Measurements from ENCODE around the gene NPHP1. TPM values are rescaled to one million over a fixed set of nuclear protein-coding genes. Genes with fewer than 3 reads are reported as not detected.
A peak's percentile ranks its signal among the peaks of the same experiment; 100 is the strongest.
"Not testable (repeated sequence)": the region's sequence is repeated elsewhere in the genome, so short reads cannot be mapped to it uniquely, and the experiment has no call there.

The NPHP1 gene
- total RNA-seq, 1 donor from 2014 or later, result 1.7 TPM

DNA sequence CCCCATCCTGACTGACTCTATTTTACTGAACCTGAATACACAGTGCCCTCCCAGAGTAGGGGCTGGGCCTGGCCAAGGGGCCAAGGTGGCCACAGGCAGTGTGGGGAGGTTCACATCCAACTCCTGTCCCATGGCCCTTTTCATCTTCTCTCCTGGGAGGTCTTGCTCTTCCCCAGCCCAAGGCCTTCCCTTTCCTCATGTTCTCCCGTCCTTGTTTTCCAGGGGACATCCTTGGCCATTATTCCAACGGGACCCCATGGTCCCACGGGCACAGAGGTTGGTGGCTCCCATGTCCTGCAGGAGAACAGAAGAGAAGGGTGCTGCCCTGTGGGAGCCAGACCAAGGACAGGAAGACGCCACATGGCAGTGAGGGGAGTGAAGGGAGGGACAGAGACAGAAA, 99.6 kb downstream of the NPHP1 start:
- no peak for DNase-seq (ENCODE audit: low read depth in 2 of 2)

DNA sequence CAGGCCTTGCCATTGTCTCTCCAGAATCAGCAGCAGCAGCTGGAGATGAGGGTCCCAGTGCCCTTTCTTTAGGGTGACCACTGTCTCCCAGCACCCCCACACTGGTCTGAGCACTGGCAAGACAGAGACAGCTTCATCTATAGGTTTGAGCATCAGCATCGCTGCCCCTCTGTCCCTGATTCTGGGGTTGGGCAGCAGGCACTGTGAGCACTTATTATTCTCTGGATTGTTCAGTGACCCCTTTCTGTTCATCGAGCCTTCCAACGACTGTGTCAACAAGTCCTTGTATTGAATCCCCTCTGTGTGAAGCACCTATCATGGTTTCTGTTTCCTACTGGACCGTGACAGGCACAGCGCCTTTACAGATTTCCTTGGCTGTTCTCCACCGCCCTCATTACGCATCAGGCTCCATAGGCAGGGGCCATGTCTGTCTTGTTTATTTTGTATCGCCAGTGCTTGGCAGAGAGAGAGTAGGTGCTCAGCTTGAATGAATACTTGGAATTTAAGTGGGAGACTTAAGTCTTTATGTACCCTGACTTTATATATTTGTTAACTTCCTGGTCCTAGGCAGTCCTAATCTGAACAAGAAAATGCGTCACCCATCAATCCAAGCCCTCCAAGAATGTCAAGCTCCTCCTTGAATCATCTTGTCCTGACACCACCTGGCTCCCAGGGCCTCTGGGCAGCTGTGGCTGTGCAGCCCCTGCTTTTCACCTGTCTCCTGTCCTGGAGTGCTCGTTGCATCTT, 100.6 kb downstream of the NPHP1 start:
- DNase-seq (ENCODE audit: low read depth in 2 of 2), result no peak

- DNase-seq (ENCODE audit: low read depth in 2 of 2), result no peak
Measured at GRCh38 chr2:110103061-110103961, 101.5 kb downstream of the NPHP1 start.

- DNase-seq (ENCODE audit: low read depth in 2 of 2), result peak in 1 of 2 donors; percentile 42
Measured at GRCh38 chr2:110101901-110102803, 102.7 kb downstream of the NPHP1 start.

DNA sequence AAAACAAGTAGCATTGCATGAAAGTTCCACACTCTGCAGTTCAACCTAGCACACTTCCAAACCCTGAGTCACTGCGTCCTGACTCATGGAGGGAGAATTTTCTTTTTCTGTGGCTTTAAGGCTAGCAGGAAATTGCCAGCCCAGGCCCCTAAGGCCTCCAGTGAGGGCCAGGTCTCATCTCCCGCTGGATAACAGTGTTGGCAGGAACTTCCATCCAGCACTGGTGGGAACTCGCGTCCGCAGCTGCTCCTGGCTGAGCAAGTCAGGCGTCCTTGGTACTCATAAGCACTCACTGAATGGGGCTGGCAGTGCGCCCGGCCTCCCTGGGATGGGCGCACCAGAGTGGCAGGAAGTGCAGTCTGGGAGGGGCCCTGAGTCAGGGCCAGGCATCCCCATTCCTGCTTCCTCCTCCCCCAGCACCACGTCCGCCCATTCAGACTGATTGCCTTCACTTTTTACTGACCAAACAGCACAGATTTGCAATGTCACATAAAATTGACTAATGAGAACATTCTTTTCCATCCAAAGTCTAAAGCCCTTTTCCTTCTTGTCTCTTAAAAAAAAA, 103.5 kb downstream of the NPHP1 start:
- DNase-seq (ENCODE audit: low read depth in 2 of 2), result peak; percentile 99 to 100

GRCh38 chr2:110100880-110101279, 103.9 kb downstream of the NPHP1 start:
- not testable (repeated sequence) for DNase-seq (ENCODE audit: low read depth in 2 of 2)

- DNase-seq (ENCODE audit: low read depth in 2 of 2), result peak; percentile 67 to 94
Measured at GRCh38 chr2:110100480-110100879, 104.3 kb downstream of the NPHP1 start.

- no peak for DNase-seq (ENCODE audit: low read depth in 2 of 2)
Measured at GRCh38 chr2:110099471-110100225, 105.2 kb downstream of the NPHP1 start.

DNA sequence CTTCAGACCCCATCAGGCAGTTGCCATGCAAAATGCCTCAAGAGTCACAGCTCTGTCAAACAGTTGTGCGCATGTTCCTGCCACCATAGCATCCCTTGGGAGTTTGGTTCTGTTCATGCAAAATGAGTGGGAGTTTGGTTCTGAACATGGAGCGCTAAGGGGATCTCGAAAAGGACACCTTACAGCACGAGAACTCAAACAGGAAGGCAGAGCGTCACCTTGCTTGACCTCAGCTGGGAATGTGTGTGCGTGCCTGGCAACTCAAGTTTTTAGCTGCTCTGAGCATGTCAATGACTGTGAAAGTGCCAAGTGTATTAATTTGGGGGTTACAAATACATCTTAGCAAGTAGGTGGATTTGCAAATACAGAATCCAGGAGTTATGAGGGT, 105.8 kb downstream of the NPHP1 start:
- peak; percentile 35 to 68 for DNase-seq (ENCODE audit: low read depth in 2 of 2)

- no peak for DNase-seq (ENCODE audit: low read depth in 2 of 2)
Measured at GRCh38 chr2:110097506-110098220, 107.2 kb downstream of the NPHP1 start.

GRCh38 chr2:110095994-110096633, 108.7 kb downstream of the NPHP1 start:
- no peak for DNase-seq (ENCODE audit: low read depth in 2 of 2)

- not testable (repeated sequence) for DNase-seq (ENCODE audit: low read depth in 2 of 2)
Measured at GRCh38 chr2:110094884-110095534, 109.8 kb downstream of the NPHP1 start.

DNA sequence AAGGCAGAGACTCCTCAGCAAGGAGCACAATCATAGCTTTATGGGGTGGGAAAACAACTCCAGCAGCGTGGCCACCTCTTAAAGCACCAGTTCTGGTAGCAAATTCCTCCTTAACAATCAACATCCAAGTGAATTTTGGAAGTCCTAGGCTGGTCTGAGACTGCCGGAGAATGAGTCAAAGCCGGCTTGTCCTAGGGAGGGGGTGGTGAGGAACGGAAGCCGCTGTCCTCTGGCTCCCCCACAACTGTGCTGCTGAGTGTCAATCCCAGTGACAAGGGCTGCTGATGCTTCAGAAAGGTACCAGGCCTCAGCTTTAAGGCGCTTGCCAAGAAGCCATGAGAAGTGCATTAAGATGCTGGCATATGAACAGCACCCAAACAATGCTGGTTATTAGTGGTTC, 110.9 kb downstream of the NPHP1 start:
- DNase-seq (ENCODE audit: low read depth in 2 of 2), result not testable (repeated sequence)

DNA sequence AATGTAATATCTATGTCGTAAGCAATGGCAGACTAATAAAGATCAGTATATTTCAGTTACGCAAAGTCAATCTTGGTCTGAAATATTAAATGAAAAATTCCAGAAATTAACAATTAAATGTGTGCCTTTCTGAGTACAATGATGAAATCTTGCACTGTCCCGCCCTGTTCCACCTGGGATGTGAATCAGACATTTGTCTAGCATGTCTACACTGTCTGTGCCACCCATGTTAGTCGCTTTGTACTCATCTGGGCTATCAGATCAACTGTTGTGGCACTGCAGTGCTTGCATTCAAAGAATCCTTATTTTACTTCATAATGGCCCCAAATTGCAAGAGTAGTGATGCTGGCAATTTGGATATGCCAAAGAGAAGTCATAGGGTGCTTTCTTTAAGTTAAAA, 114.6 kb downstream of the NPHP1 start:
- not testable (repeated sequence) for DNase-seq (ENCODE audit: low read depth in 2 of 2)

DNA sequence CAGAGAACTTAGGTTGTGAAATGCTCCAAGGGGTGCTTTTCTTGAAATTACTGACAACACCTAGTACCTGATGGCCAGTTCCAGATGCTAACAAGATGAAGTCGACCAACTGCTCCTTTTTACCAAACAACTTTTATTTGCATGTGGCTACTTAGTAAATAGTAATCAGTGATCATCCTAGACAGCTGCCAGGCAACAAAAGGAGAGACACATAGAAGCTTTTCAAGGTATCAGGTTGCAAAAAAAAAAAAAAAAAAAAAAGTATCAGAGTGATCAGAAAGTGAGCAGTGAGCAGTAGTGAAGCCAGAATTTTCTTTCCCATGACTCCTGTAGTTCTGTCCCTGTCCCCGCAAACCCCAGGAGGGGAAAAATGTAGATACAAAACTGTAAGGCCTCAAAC, 121.1 kb downstream of the NPHP1 start:
- not testable (repeated sequence) for DNase-seq (ENCODE audit: low read depth in 2 of 2)

DNA sequence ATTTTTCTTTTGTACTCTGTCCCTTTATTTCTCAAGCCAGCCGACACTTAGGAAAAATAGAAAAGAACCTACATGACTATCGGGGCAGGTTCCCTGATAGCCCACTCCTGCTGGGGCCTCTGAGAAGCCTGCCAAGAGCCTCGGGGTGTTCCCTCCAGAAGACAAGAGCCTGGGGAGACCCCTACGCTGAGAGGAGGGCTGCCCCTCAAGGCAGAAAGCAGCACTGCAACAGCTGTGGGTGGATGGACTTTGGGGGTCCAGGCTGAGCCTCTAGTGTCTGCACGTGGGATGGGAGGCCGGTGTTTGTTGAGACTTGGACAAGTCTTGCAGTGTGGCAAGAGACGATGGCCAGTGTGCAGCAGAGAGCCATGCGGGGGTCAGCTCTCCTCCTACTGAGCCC, 121.7 kb downstream of the NPHP1 start:
- DNase-seq (ENCODE audit: low read depth in 2 of 2), result not testable (repeated sequence)

- not testable (repeated sequence) for DNase-seq (ENCODE audit: low read depth in 2 of 2)
Measured at GRCh38 chr2:110078104-110078503, 126.7 kb downstream of the NPHP1 start.

- not testable (repeated sequence) for DNase-seq (ENCODE audit: low read depth in 2 of 2)
Measured at GRCh38 chr2:110075896-110076295, 128.9 kb downstream of the NPHP1 start.

Data from dermis microvascular lymphatic vessel endothelial cell (primary cell).